Activated CD8-positive, alpha-beta T cell treated with anti-CD3 and anti-CD28 coated beads, Interleukin-2, amount 10 ng/mL, durations not matched to agents 7 days and 5 days (primary cell): ENCODE results near the gene GPC6. TPM values are rescaled to one million over a fixed set of nuclear protein-coding genes. Genes with fewer than 3 reads are reported as not detected.

Experiments used
- ATAC-seq: fragments of 150-1000 bp; cut with Tn5 transposase; one replicate; pipeline ENCODE4 v1.10.0; 2021; ENCODE audit warnings: moderate library complexity
- CTCF ChIA-PET: fragments of 350-600 bp; sonication (Branson Sonifier 250); formaldehyde crosslinking; loops from one replicate; lab custom pipeline; 2021; ENCODE audit warnings: antibody characterized with exemption; lab: Charles Lee
- POLR2A ChIA-PET: fragments of 350-600 bp; sonication (Branson Sonifier 250); formaldehyde crosslinking; loops from one replicate; lab custom pipeline; 2021; ENCODE audit warnings: antibody characterized with exemption; lab: Charles Lee
- DNase-seq: peaks from one replicate; pipeline ENCODE4 v3.0.0-alpha.2; 2020
- H3K27ac Mint-ChIP-seq: one replicate; pipeline ENCODE4 v1.8.0; 2021; ENCODE audit warnings: mild to moderate bottlenecking, mixed read lengths
- H3K27me3 Mint-ChIP-seq: one replicate; pipeline ENCODE4 v1.8.0; 2021; ENCODE audit warnings: low read depth, mixed read lengths
- H3K36me3 Mint-ChIP-seq: one replicate; pipeline ENCODE4 v1.8.0; 2021; ENCODE audit warnings: low read depth, mixed read lengths
- H3K4me1 Mint-ChIP-seq: one replicate; pipeline ENCODE4 v1.8.0; 2021; ENCODE audit warnings: low read depth, mixed read lengths
- H3K4me3 Mint-ChIP-seq: one replicate; pipeline ENCODE4 v1.8.0; 2021; ENCODE audit warnings: mild to moderate bottlenecking, mixed read lengths
- H3K9me3 Mint-ChIP-seq: one replicate; pipeline ENCODE4 v1.8.0; 2022; ENCODE audit warnings: mixed read lengths; ENCODE audit not compliant: insufficient read depth
- total RNA-seq, 2 experiments: library from RNA; stranded (reverse); gene quantifications; one replicate each; pipeline ENCODE4 v1.2.3, GENCODE V29; 2021

GPC6 gene
- total RNA-seq, 2 experiments from 2014 or later, result not detected

DNA sequence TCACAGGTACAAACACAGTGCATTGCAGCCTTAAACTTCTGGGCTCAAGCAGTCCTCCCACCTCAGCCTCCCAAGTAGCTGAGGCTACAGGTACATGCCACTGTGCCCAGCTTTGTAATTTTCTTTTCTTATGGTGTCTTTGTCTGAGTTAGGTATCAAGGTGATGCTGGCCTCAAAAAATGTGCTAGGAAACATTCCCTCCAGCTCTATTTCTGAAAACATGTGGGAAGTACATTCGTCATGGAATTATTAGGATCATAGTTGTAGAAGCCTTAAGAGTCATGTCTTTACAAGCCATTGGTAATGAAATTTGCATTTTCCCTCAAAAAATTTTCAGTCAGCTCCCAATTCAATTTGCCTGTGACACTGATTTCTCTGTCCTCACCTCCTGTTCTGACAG is 1021.3 kb downstream of the GPC6 start:
- H3K4me3 Mint-ChIP-seq, result no peak overlapping the region
- ATAC-seq (no peak), DNase-seq (no peak)
- peaks cover 4% of the 10 kb centered on the region for H3K9me3 Mint-ChIP-seq
- POLR2A ChIA-PET, result no interaction called here
- no peaks in the 10 kb centered on the region for H3K27me3 Mint-ChIP-seq
- peaks cover 2% of the 10 kb centered on the region for H3K36me3 Mint-ChIP-seq
- H3K4me1 Mint-ChIP-seq, result no peaks in the 10 kb centered on the region
- H3K27ac Mint-ChIP-seq, result no peak overlapping the region
- CTCF ChIA-PET, result no interaction called here

- Mint-ChIP-seq H3K4me1 (no peaks in the 10 kb centered on the region), H3K36me3 (peaks cover 2% of the 10 kb centered on the region), H3K27ac (no peak overlapping the region), H3K4me3 (no peak overlapping the region), H3K9me3 (peaks cover 4% of the 10 kb centered on the region), H3K27me3 (no peaks in the 10 kb centered on the region)
- ChIA-PET POLR2A (interaction anchor here (0.7 kb wide), 1 partner anchor 77 kb away, joined by 3 read pairs; no protein-coding TSS in a partner anchor), CTCF (no interaction called here)
- no peak for ATAC-seq
- DNase-seq, result no peak
These were observed 1022.0 kb downstream of the GPC6 start for GRCh38 chr13:94248454-94249228.

DNA sequence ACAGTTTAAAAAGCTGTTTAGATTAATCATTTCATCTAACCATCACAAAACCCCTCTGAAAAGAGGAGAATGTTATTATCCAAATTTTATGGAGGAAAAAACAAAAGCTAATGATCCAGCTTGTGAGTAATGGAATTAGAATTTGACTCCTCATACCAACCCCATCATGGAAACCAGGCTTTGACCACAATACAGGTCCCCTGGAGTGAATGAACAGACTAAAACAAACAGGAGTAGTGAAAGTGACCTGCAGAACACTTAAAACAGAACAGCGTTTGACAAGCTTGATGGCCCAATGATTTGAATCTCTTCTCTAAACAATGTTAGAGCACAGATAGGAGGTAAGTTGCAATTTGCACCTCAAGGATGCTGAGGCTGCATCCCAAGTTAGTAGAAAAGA is 1022.9 kb downstream of the GPC6 start:
- no peaks in the 10 kb centered on the region for H3K27me3 Mint-ChIP-seq
- DNase-seq (no peak), ATAC-seq (no peak)
- no peak overlapping the region for H3K27ac Mint-ChIP-seq
- peaks cover 2% of the 10 kb centered on the region for H3K36me3 Mint-ChIP-seq
- POLR2A ChIA-PET, result interaction anchor here (0.7 kb wide), 1 partner anchor 76 kb away, joined by 3 read pairs; no protein-coding TSS in a partner anchor
- no peak overlapping the region for H3K4me3 Mint-ChIP-seq
- CTCF ChIA-PET, result no interaction called here
- H3K9me3 Mint-ChIP-seq, result peaks cover 4% of the 10 kb centered on the region
- no peaks in the 10 kb centered on the region for H3K4me1 Mint-ChIP-seq

- ATAC-seq, result no peak
- CTCF ChIA-PET, result no interaction called here
These were observed 1025.4 kb downstream of the GPC6 start for GRCh38 chr13:94251831-94252608.

GRCh38 chr13:94254737-94255136 is 1028.1 kb downstream of the GPC6 start:
- no peaks in the 10 kb centered on the region for H3K36me3 Mint-ChIP-seq
- CTCF ChIA-PET, result no interaction called here

More at GRCh38 chr13:94251831-94252608, 1025.4 kb downstream of the GPC6 start:
- POLR2A ChIA-PET, result no interaction called here
- Mint-ChIP-seq H3K36me3 (peaks cover 2% of the 10 kb centered on the region), H3K27me3 (no peaks in the 10 kb centered on the region), H3K4me3 (no peak overlapping the region), H3K4me1 (no peaks in the 10 kb centered on the region), H3K9me3 (no peaks in the 10 kb centered on the region), H3K27ac (no peak overlapping the region)
- DNase-seq, result no peak

GRCh38 chr13:94256721-94257120 is 1030.1 kb downstream of the GPC6 start:
- ChIA-PET POLR2A (no interaction called here), CTCF (no interaction called here)
- H3K27me3 Mint-ChIP-seq, result no peaks in the 10 kb centered on the region
- no peaks in the 10 kb centered on the region for H3K9me3 Mint-ChIP-seq
- peaks cover 1% of the 10 kb centered on the region for H3K4me1 Mint-ChIP-seq
- DNase-seq (no peak), ATAC-seq (no peak)
- H3K27ac Mint-ChIP-seq, result no peak overlapping the region
- H3K4me3 Mint-ChIP-seq, result no peak overlapping the region
- no peaks in the 10 kb centered on the region for H3K36me3 Mint-ChIP-seq

More at GRCh38 chr13:94254737-94255136, 1028.1 kb downstream of the GPC6 start:
- Mint-ChIP-seq H3K27ac (no peak overlapping the region), H3K27me3 (no peaks in the 10 kb centered on the region), H3K4me3 (no peak overlapping the region), H3K4me1 (peaks cover 1% of the 10 kb centered on the region), H3K9me3 (no peaks in the 10 kb centered on the region)
- DNase-seq, result no peak
- POLR2A ChIA-PET, result interaction anchor here (0.6 kb wide), 1 partner anchor 1497 kb away, joined by 3 read pairs; no protein-coding TSS in a partner anchor
- ATAC-seq, result no peak

GRCh38 chr13:94259984-94260383 is 1033.4 kb downstream of the GPC6 start:
- no peaks in the 10 kb centered on the region for H3K27me3 Mint-ChIP-seq
- H3K9me3 Mint-ChIP-seq, result no peaks in the 10 kb centered on the region
- POLR2A ChIA-PET, result no interaction called here
- H3K36me3 Mint-ChIP-seq, result no peaks in the 10 kb centered on the region
- DNase-seq (no peak), ATAC-seq (no peak)
- CTCF ChIA-PET, result no interaction called here
- no peak overlapping the region for H3K4me3 Mint-ChIP-seq
- no peak overlapping the region for H3K27ac Mint-ChIP-seq
- H3K4me1 Mint-ChIP-seq, result peaks cover 1% of the 10 kb centered on the region

DNA sequence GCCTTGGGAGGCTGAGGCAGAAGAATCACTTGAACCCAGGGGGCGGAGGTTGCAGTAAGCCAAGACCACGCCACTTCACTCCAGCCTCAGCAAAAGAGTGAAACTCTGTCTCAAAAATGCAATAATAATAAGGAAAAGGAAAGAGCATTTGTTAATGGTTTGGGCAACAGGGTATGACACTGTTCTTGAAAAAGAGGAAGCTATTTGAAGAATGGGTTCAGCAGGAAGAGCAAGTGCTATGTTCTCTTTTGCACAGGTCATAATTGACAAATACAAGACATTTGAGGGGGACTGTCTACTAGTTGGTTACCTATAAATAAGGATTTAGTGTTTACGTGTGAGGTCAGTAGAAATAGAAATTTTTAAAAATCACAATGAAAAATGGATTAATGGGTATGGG is 1034.6 kb downstream of the GPC6 start:
- no peak overlapping the region for H3K4me3 Mint-ChIP-seq
- POLR2A ChIA-PET, result no interaction called here
- H3K27me3 Mint-ChIP-seq, result no peaks in the 10 kb centered on the region
- DNase-seq (no peak), ATAC-seq (no peak)
- CTCF ChIA-PET, result no interaction called here
- H3K9me3 Mint-ChIP-seq, result no peaks in the 10 kb centered on the region
- H3K27ac Mint-ChIP-seq, result no peak overlapping the region
- no peaks in the 10 kb centered on the region for H3K36me3 Mint-ChIP-seq
- peaks cover 1% of the 10 kb centered on the region for H3K4me1 Mint-ChIP-seq

DNA sequence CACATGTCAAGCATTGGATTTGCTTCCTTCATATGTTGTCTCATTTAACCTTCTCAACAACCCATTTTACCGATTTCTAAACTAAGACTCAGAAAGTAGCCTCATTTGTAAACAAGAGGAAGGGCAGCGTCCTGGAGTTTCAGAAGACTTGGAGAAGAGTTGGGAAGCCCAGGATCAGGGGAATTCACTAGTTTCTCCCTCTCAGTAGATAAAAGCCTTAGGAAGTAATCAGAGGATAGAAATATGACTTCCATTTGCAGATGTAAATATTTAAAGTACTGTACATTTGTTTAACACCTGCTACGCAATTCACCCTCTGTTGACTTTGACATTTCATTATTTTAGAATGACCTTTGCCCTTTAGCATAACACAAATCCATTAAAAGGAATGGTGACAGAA is 1036.4 kb downstream of the GPC6 start:
- H3K4me3 Mint-ChIP-seq, result no peak overlapping the region
- CTCF ChIA-PET, result no interaction called here
- H3K27ac Mint-ChIP-seq, result no peak overlapping the region
- DNase-seq, result no peak
- H3K4me1 Mint-ChIP-seq, result no peaks in the 10 kb centered on the region
- no peaks in the 10 kb centered on the region for H3K9me3 Mint-ChIP-seq
- ATAC-seq, result no peak
- H3K36me3 Mint-ChIP-seq, result no peaks in the 10 kb centered on the region
- no peaks in the 10 kb centered on the region for H3K27me3 Mint-ChIP-seq
- POLR2A ChIA-PET, result no interaction called here

GRCh38 chr13:94267581-94268366 is 1041.2 kb downstream of the GPC6 start:
- no peak for ATAC-seq
- no peak overlapping the region for H3K27ac Mint-ChIP-seq
- H3K36me3 Mint-ChIP-seq, result no peaks in the 10 kb centered on the region
- no peak for DNase-seq
- H3K27me3 Mint-ChIP-seq, result no peaks in the 10 kb centered on the region
- no peaks in the 10 kb centered on the region for H3K4me1 Mint-ChIP-seq
- H3K9me3 Mint-ChIP-seq, result no peaks in the 10 kb centered on the region
- POLR2A ChIA-PET, result no interaction called here
- CTCF ChIA-PET, result no interaction called here
- no peak overlapping the region for H3K4me3 Mint-ChIP-seq

- H3K9me3 Mint-ChIP-seq, result no peaks in the 10 kb centered on the region
- no peaks in the 10 kb centered on the region for H3K36me3 Mint-ChIP-seq
- DNase-seq, result no peak
- ATAC-seq, result no peak
- H3K27ac Mint-ChIP-seq, result no peak overlapping the region
- no peaks in the 10 kb centered on the region for H3K4me1 Mint-ChIP-seq
- no peaks in the 10 kb centered on the region for H3K27me3 Mint-ChIP-seq
- ChIA-PET CTCF (no interaction called here), POLR2A (no interaction called here)
- no peak overlapping the region for H3K4me3 Mint-ChIP-seq
These were observed 1042.1 kb downstream of the GPC6 start for GRCh38 chr13:94268661-94269060.
